LNCaP clone FGC (cell line): Measurements from ENCODE around the gene OPCML.

ENCODE experiments used
- DNase-seq: peaks from one replicate; pipeline ENCODE4 v3.0.0-alpha.2; 2011; ENCODE audit warnings: low read depth
- H3K4me3 ChIP-seq: 2 replicates; pipeline ENCODE4 v1.5.1; 2011; ENCODE audit warnings: mild to moderate bottlenecking, low read depth, low read length, control low read depth
- CTCF ChIP-seq: IDR thresholded peaks from 2 replicates; pipeline ENCODE4 v1.5.1; 2012; ENCODE audit warnings: mild to moderate bottlenecking; ENCODE audit not compliant: control insufficient read depth, insufficient read depth; ENCODE audit errors: extremely low read depth

Gene OPCML

GRCh38 chr11:133197425-133197824 is 334.9 kb downstream of the OPCML start:
- TF ChIP-seq CTCF = no peak
- H3K4me3 ChIP-seq = no peak overlapping the region
- DNase-seq = no peak

GRCh38 chr11:133191931-133192330 is 340.4 kb downstream of the OPCML start:
- no peak for DNase-seq
- no peak overlapping the region for H3K4me3 ChIP-seq
- TF ChIP-seq CTCF = no peak

- DNase-seq = no peak
- no peak for TF ChIP-seq CTCF
- no peak overlapping the region for H3K4me3 ChIP-seq
These were observed 350.6 kb downstream of the OPCML start for GRCh38 chr11:133181667-133182066.

- DNase-seq = peak; percentile 1
- H3K4me3 ChIP-seq = no peak overlapping the region
- no peak for TF ChIP-seq CTCF
These were observed 351.2 kb downstream of the OPCML start for GRCh38 chr11:133181066-133181465.

- H3K4me3 ChIP-seq = no peak overlapping the region
- no peak for DNase-seq
- no peak for TF ChIP-seq CTCF
These were observed 352.1 kb downstream of the OPCML start for GRCh38 chr11:133180201-133180600.

- TF ChIP-seq CTCF = no peak
- no peak overlapping the region for H3K4me3 ChIP-seq
- no peak for DNase-seq
These were observed 355.6 kb downstream of the OPCML start for GRCh38 chr11:133176748-133177147.

GRCh38 chr11:133175103-133175502 is 357.2 kb downstream of the OPCML start:
- DNase-seq = no peak
- H3K4me3 ChIP-seq = no peak overlapping the region
- TF ChIP-seq CTCF = no peak
